HEK293T (cell line): ENCODE data around the gene AP5Z1.

Source experiments
- CTCF ChIA-PET: fragments of 350-600 bp; formaldehyde crosslinking; extraction: SDS; loops from one replicate; lab custom pipeline; 2021; ENCODE audit warnings: antibody characterized with exemption, inconsistent platforms; lab: Yijun Ruan, JAX
- POLR2A ChIA-PET: fragments of 350-600 bp; formaldehyde crosslinking; extraction: SDS; loops from one replicate; lab custom pipeline; 2020; ENCODE audit warnings: antibody characterized with exemption, inconsistent platforms; lab: Yijun Ruan, JAX
- DNase-seq: peaks from one replicate; pipeline ENCODE4 v3.0.0; 2012; ENCODE audit warnings: mixed read lengths; ENCODE audit errors: extremely low spot score
- ARNT ChIP-seq: fragments of 450-650 bp; IDR thresholded peaks from 2 replicates; pipeline ENCODE4 v1.6.1; 2017; ENCODE audit warnings: mild to moderate bottlenecking
- BHLHE40 ChIP-seq: fragments of 450-650 bp; IDR thresholded peaks from 2 replicates; pipeline ENCODE4 v1.6.1; 2016; ENCODE audit warnings: mild to moderate bottlenecking, moderate library complexity, borderline replicate concordance
- CTBP1 ChIP-seq: fragments of 450-650 bp; IDR thresholded peaks from 2 replicates; pipeline ENCODE4 v1.6.1; 2016; ENCODE audit warnings: borderline replicate concordance
- ELF4 ChIP-seq: fragments of 450-650 bp; IDR thresholded peaks from 2 replicates; pipeline ENCODE4 v1.6.1; 2017; ENCODE audit warnings: antibody characterized with exemption
- FOXA1 ChIP-seq: fragments of 450-650 bp; IDR thresholded peaks from 2 replicates; pipeline ENCODE4 v1.6.1; 2016; ENCODE audit warnings: mild to moderate bottlenecking
- FOXK2 ChIP-seq: fragments of 450-650 bp; IDR thresholded peaks from 2 replicates; pipeline ENCODE4 v1.6.1; 2016; ENCODE audit warnings: mild to moderate bottlenecking
- FOXM1 ChIP-seq: fragments of 450-650 bp; IDR thresholded peaks from 2 replicates; pipeline ENCODE4 v1.6.1; 2017; ENCODE audit warnings: mild to moderate bottlenecking, borderline replicate concordance
- HDGF ChIP-seq: fragments of 450-650 bp; IDR thresholded peaks from 2 replicates; pipeline ENCODE4 v1.6.1; 2017; ENCODE audit warnings: antibody characterized with exemption, borderline replicate concordance
- L3MBTL2 ChIP-seq: fragments of 450-650 bp; conservative IDR thresholded peaks from 2 replicates; pipeline ENCODE4 v1.6.1; 2016; ENCODE audit warnings: mild to moderate bottlenecking
- LEF1 ChIP-seq: fragments of 450-650 bp; IDR thresholded peaks from 2 replicates; pipeline ENCODE4 v1.6.1; 2017; ENCODE audit warnings: mild to moderate bottlenecking, borderline replicate concordance
- NFRKB ChIP-seq: fragments of 450-650 bp; IDR thresholded peaks from 2 replicates; pipeline ENCODE4 v1.6.1; 2016; ENCODE audit warnings: mild to moderate bottlenecking, moderate library complexity
- PKNOX1 ChIP-seq: fragments of 450-650 bp; IDR thresholded peaks from 2 replicates; pipeline ENCODE4 v1.6.1; 2016
- SP1 ChIP-seq: fragments of 450-650 bp; IDR thresholded peaks from 2 replicates; pipeline ENCODE4 v1.6.1; 2017
- SUZ12 ChIP-seq: fragments of 450-650 bp; IDR thresholded peaks from 2 replicates; pipeline ENCODE4 v1.6.1; 2016; ENCODE audit warnings: mild to moderate bottlenecking
- TARDBP ChIP-seq: fragments of 450-650 bp; IDR thresholded peaks from 2 replicates; pipeline ENCODE4 v1.6.1; 2016
- ZNF384 ChIP-seq: fragments of 450-650 bp; IDR thresholded peaks from 2 replicates; pipeline ENCODE4 v1.6.1; 2016

AP5Z1 gene

DNA sequence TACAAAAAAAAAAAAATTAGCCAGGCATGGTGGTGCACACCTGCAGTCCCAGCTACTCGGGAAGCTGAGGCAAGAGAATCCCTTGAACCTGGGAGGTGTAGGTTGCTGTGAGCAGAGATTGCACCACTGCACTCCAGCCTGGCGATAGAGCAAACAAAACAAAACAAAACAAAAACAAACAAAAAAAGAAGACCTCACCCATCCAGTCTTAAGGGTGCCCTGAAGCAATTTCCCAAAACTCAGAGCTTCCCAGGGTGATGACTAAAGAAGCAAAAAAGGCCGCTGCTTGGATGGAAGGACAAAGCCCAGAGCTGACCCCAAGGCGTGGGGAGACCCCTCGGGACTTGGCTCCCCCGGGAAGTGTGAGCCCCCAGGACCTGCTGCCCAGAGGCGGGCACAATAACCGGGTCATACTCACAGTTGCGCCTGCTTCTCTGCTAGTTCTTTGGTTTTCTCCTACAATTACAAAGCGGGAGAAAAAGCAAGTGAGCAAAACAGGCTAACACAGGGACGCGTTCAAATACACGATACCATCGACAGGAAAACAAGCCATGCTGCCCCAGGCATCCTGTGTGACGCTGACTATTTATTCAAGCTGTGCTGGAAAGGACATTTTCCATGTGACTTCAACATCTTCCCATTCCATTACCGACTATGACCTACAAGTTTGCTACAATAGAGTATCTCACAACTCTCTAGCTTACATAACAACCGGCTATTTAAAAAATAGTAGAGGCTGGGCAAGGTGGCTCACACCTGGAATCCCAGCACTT is 56.5 kb downstream of the AP5Z1 start:
- DNase-seq = no peak
- POLR2A ChIA-PET = no interaction called here
- TF ChIP-seq FOXK2 (no peak), TARDBP (no peak), FOXM1 (no peak), ARNT (no peak), L3MBTL2 (no peak), SUZ12 (no peak), ZNF384 (no peak), HDGF (no peak), PKNOX1 (no peak), LEF1 (no peak), SP1 (no peak), CTBP1 (no peak), NFRKB (no peak)
- CTCF ChIA-PET = interaction anchor here (0.9 kb wide), 1 partner anchor 50 kb away, joined by 3 read pairs; no protein-coding TSS in a partner anchor

- no peak for DNase-seq
- CTCF ChIA-PET = no interaction called here
- no peak for TF ChIP-seq PKNOX1
- TF ChIP-seq LEF1 = no peak
- no peak for TF ChIP-seq SUZ12
- no peak for TF ChIP-seq ZNF384
- no peak for TF ChIP-seq CTBP1
- no peak for TF ChIP-seq BHLHE40
- no peak for TF ChIP-seq HDGF
- TF ChIP-seq FOXM1 = no peak
- TF ChIP-seq SP1 = no peak
- TF ChIP-seq L3MBTL2 = no peak
- TF ChIP-seq ELF4 = no peak
- POLR2A ChIA-PET = no interaction called here
These were observed 57.3 kb downstream of the AP5Z1 start for GRCh38 chr7:4832711-4833110.

DNA sequence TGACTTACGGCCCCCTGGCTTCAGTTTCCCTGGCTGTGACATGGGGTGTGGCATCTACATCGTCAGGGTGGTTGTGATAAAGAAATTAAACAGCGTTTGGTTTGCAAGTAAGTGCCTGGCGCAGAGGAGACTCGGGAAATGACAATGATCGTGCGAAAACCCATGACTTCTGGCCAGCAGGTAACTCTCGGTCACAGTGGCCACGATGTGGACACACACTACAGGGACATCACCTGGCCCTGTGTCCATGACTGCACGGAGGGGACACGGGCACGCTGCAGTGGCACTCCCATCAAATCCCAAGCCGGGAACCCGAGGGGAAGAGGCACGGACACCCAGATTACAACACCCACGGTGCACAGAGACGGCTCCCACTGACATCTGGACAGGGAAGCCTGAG is 57.8 kb downstream of the AP5Z1 start:
- POLR2A ChIA-PET = interaction anchor here (1.3 kb wide), 1 partner anchor 50 kb away, joined by 3 read pairs; the partner anchor contains the start of gene RADIL
- CTCF ChIA-PET = no interaction called here
- TF ChIP-seq LEF1 (no peak), FOXA1 (no peak), FOXM1 (no peak), ARNT (no peak), ELF4 (no peak), HDGF (no peak), TARDBP (no peak)
- DNase-seq = no peak

DNA sequence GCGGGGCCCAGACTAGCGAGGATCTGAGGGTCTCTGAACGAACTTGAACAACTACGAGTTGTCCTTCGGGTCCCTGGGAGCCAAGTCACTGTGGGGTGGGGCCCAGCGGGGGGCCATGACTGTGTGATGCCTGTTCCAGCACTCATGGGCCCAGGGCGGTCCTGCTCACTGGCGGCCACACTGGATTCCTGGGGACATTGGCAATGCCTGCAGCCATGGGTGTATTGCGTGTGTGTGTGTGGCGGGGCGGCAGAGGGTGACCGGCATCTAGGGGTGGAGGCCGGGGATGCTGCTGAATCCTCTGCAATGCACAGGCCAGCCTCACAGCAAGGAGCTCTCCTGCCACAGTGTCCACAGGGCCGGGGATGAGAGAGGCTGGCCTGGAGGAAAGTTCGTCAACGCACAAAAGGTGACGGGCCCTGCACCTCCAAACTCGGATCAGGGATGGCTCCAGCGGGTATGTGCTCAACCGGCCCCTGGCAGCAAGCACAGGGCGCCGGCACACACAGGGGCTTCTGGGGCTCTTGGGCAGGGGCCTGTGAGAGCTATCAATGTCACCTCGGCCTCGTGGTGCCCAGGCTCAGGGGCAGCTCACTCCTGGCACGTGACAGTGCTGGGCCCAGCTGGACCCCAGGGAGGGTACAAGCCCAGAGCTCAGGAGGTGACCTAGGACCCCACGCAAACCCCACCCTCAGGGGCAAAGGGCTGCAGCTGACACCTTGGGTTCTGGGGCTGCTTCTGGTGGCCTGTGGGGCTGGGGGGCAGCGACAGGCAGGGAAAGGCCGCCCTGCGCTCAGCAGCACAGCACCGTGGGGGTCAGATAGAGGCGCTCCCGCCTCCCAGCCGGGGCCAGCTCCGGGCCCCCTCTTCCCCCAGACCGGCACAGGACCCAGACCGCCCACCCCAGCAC is 58.5 kb downstream of the AP5Z1 start:
- ChIA-PET CTCF (no interaction called here), POLR2A (interaction anchor here (1.3 kb wide), 1 partner anchor 49 kb away, joined by 3 read pairs; the partner anchor contains the start of gene RADIL)
- no peak for DNase-seq
- TF ChIP-seq ARNT (no peak), FOXM1 (no peak), ZNF384 (no peak), FOXA1 (no peak), LEF1 (no peak), ELF4 (no peak), HDGF (no peak), L3MBTL2 (no peak), TARDBP (no peak), SUZ12 (no peak), NFRKB (no peak), SP1 (no peak), CTBP1 (no peak), FOXK2 (no peak), PKNOX1 (no peak), BHLHE40 (no peak)

- CTCF ChIA-PET = interaction anchor here (0.6 kb wide), 1 partner anchor 25 kb away, joined by 3 read pairs; no protein-coding TSS in a partner anchor
- TF ChIP-seq FOXK2 (no peak), PKNOX1 (no peak)
These were observed 59.4 kb downstream of the AP5Z1 start for GRCh38 chr7:4834601-4835397.

More at GRCh38 chr7:4834601-4835397, 59.4 kb downstream of the AP5Z1 start:
- POLR2A ChIA-PET = interaction anchor here (1.3 kb wide), 1 partner anchor 48 kb away, joined by 3 read pairs; the partner anchor contains the start of gene RADIL
- DNase-seq = no peak
